OCI-LY1 (cell line): Measurements from ENCODE around the gene GBF1.

Experiments
- EZH2 ChIP-seq: fragments of 200-600 bp; sonication (generic), shearing (Covaris generic); IDR thresholded peaks from 2 replicates; pipeline ENCODE4 v1.8.0; 2017; ENCODE audit warnings: borderline replicate concordance, mixed run types, mild to moderate bottlenecking, antibody characterized with exemption, low read length, moderate library complexity, mixed read lengths
- TF ChIP-seq, protein P1 (sequence below): fragments of 200-600 bp; sonication (generic), shearing (Covaris generic); IDR thresholded peaks from 2 replicates; pipeline ENCODE4 v1.5.1; 2017; ENCODE audit warnings: mild to moderate bottlenecking, antibody characterized with exemption, low read length, moderate library complexity, mixed read lengths

DNA sequence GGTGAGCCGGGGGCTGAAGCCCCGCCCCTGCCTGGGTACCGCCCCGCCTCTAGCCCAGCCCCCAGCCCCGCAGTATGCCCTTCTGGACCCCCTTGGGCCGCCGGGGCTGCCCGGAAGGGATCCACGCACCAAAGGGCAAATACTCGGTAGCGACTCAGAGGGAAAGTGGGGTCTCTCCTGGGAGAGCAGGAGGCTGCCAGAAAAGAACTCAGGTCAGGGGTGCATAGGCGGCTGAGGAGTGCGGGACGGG, 176.1 kb downstream of the GBF1 start:
- TF ChIP-seq, protein P1, sequence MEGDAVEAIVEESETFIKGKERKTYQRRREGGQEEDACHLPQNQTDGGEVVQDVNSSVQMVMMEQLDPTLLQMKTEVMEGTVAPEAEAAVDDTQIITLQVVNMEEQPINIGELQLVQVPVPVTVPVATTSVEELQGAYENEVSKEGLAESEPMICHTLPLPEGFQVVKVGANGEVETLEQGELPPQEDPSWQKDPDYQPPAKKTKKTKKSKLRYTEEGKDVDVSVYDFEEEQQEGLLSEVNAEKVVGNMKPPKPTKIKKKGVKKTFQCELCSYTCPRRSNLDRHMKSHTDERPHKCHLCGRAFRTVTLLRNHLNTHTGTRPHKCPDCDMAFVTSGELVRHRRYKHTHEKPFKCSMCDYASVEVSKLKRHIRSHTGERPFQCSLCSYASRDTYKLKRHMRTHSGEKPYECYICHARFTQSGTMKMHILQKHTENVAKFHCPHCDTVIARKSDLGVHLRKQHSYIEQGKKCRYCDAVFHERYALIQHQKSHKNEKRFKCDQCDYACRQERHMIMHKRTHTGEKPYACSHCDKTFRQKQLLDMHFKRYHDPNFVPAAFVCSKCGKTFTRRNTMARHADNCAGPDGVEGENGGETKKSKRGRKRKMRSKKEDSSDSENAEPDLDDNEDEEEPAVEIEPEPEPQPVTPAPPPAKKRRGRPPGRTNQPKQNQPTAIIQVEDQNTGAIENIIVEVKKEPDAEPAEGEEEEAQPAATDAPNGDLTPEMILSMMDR = no peak
- TF ChIP-seq EZH2 = no peak
